Endothelial cell (in vitro differentiated cells): ENCODE measurements around the gene BID. TPM values are rescaled to one million over a fixed set of nuclear protein-coding genes. Genes with fewer than 3 reads are reported as not detected.

ENCODE experiments used
- DNase-seq: peaks from one replicate; pipeline ENCODE4 v3.0.0; 2021; ENCODE audit warnings: low spot score
- H3K27ac Mint-ChIP-seq: one replicate; pipeline ENCODE4 v1.8.0; 2021; ENCODE audit warnings: mixed read lengths, inconsistent platforms; ENCODE audit not compliant: unreplicated experiment
- H3K27me3 Mint-ChIP-seq: one replicate; pipeline ENCODE4 v1.8.0; 2021; ENCODE audit warnings: mild to moderate bottlenecking, moderate library complexity, mixed read lengths, inconsistent platforms; ENCODE audit not compliant: unreplicated experiment
- H3K36me3 Mint-ChIP-seq: one replicate; pipeline ENCODE4 v1.8.0; 2021; ENCODE audit warnings: mild to moderate bottlenecking, low read depth, mixed read lengths, inconsistent platforms; ENCODE audit not compliant: unreplicated experiment
- H3K4me1 Mint-ChIP-seq: one replicate; pipeline ENCODE4 v1.8.0; 2021; ENCODE audit warnings: mild to moderate bottlenecking, mixed read lengths, inconsistent platforms; ENCODE audit not compliant: unreplicated experiment
- H3K4me3 Mint-ChIP-seq: one replicate; pipeline ENCODE4 v1.8.0; 2021; ENCODE audit warnings: mild to moderate bottlenecking, mixed read lengths, inconsistent platforms; ENCODE audit not compliant: unreplicated experiment
- H3K9me3 Mint-ChIP-seq: one replicate; pipeline ENCODE4 v1.8.0; 2021; ENCODE audit warnings: mixed read lengths, inconsistent platforms; ENCODE audit not compliant: unreplicated experiment
- total RNA-seq: library from RNA; stranded (reverse); fragmentation: NEBNext Ultra II Directional; extraction: Animal tissue kit (Norgen Biotek cat#: 25700); gene quantifications from one replicate; pipeline ENCODE4 v1.2.1, GENCODE V29; 2021; ENCODE audit not compliant: unreplicated experiment
- TF ChIP-seq, protein P1 (sequence below): fragments of 200-600 bp; sonication (generic); IDR thresholded peaks from one replicate; pipeline ENCODE4 v1.5.0; 2021; ENCODE audit warnings: antibody characterized with exemption; ENCODE audit not compliant: unreplicated experiment

BID gene
- total RNA-seq, 1 donor from 2014 or later: 32.5 TPM

DNA sequence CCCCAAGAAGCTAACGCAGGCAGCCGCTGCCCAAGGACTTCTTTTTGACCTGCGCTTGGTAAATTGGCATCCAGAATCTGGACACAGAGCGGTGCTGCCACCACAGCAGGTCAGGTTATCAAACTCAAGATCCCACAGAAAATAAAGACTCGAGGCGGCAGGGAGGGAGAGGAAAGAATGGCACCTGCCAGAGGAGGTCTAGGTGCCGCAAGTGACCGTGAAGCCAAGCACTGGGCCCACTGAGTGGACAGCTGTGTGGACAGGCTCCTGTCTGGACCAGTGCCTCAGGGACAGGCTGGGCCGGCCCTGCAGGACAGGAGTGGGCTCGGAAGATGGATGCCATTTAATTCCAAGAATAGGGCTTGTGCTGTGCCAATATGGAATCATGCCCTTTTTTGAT is 27.4 kb downstream of the BID start:
- DNase-seq: no peak
- H3K36me3 Mint-ChIP-seq: peaks cover 6% of the 10 kb centered on the region

DNA sequence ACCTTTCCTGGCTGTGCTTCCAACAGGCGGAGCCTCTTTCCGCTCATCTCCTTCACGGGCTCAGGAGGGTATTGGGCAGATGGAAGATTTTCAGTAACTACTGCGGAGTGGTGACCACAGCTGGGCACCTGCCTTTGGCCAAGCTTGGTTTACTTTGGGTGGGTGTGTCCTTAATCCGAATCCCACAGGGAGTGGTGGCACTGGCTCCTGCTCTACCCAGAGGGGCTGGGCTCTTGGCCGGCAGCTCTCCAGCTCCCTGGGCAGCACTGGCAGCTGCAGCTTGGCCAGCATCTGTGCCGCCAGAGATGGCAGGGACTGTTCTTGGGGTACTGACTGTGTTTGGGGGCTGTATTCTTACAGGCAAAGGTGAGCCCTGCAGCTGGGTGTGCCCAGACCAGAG is 29.8 kb downstream of the BID start:
- peaks cover 8% of the 10 kb centered on the region for H3K4me1 Mint-ChIP-seq
- no peaks in the 10 kb centered on the region for H3K9me3 Mint-ChIP-seq
- peaks cover 11% of the 10 kb centered on the region for H3K36me3 Mint-ChIP-seq
- TF ChIP-seq, protein P1, sequence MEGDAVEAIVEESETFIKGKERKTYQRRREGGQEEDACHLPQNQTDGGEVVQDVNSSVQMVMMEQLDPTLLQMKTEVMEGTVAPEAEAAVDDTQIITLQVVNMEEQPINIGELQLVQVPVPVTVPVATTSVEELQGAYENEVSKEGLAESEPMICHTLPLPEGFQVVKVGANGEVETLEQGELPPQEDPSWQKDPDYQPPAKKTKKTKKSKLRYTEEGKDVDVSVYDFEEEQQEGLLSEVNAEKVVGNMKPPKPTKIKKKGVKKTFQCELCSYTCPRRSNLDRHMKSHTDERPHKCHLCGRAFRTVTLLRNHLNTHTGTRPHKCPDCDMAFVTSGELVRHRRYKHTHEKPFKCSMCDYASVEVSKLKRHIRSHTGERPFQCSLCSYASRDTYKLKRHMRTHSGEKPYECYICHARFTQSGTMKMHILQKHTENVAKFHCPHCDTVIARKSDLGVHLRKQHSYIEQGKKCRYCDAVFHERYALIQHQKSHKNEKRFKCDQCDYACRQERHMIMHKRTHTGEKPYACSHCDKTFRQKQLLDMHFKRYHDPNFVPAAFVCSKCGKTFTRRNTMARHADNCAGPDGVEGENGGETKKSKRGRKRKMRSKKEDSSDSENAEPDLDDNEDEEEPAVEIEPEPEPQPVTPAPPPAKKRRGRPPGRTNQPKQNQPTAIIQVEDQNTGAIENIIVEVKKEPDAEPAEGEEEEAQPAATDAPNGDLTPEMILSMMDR: no peak
- DNase-seq: no peak
- H3K4me3 Mint-ChIP-seq: no peak overlapping the region
- peaks cover 5% of the 10 kb centered on the region for H3K27me3 Mint-ChIP-seq
- no peak overlapping the region for H3K27ac Mint-ChIP-seq

More for the DNA sequence above, 27.4 kb downstream of the BID start:
- Mint-ChIP-seq H3K9me3 (no peaks in the 10 kb centered on the region), H3K4me3 (no peak overlapping the region), H3K27ac (no peak overlapping the region), H3K27me3 (peaks cover 2% of the 10 kb centered on the region), H3K4me1 (peaks cover 8% of the 10 kb centered on the region)
- TF ChIP-seq, protein P1: no peak

DNA sequence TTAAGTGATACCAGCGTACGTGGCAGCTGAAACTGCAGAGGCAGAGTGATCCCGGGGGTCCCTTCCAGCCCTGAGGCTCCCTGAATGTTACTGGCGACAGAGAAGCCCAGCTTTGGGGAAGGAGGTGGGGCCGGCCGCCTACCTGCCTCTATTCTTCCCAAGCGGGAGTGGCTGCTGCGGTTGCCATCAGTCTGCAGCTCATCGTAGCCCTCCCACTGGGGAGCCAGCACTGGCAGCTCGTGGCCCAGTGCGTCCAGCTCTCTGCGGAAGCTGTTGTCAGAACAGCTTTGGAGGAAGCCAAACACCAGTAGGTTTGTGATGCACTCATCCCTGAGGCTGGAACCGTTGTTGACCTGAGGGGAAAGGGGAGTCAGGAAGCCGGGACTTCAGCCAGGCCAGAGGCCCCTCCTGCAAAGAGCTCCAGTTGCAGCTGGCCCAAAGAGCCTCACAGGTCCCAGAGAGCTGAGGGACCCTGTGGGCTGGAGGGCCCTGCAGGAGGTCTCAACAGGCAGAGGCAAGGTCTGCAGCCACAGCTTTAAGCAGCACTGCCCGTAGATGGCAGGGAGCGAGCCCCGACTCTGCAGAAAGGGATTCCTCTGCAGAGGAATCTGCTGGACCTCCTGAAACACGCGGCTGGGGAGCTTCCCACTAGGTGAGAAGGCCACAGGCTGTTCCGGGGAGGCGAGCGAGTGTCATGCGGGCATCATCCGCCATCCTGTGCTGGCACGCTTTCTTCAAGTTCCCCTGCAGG is 30.4 kb downstream of the BID start:
- H3K27ac Mint-ChIP-seq: no peak overlapping the region
- no peak overlapping the region for H3K4me3 Mint-ChIP-seq
- H3K4me1 Mint-ChIP-seq: peaks cover 8% of the 10 kb centered on the region
- no peak for DNase-seq
- no peaks in the 10 kb centered on the region for H3K9me3 Mint-ChIP-seq
- H3K27me3 Mint-ChIP-seq: peaks cover 5% of the 10 kb centered on the region
- TF ChIP-seq, protein P1: no peak
- peaks cover 12% of the 10 kb centered on the region for H3K36me3 Mint-ChIP-seq

DNA sequence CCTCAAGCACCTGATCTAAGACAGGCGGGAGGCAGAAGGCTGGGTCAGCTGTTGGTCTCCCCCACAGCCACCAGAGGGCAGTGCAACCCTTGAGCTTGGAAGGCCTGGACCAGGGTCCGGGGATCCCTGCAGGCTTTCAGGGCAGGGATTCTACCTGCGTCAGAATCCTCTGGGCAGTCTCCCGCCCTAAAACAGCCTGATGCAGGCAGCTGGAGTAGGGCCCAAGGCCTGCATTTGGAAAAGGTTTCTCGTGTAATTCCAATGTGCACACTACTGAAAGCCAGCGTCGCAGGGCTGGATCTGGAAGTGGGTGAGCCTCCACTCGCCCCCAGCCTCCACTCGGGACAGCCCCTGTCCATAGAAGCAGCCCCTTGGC is 31.8 kb downstream of the BID start:
- Mint-ChIP-seq H3K4me3 (no peak overlapping the region), H3K27ac (no peak overlapping the region), H3K36me3 (peaks cover 21% of the 10 kb centered on the region), H3K4me1 (peaks cover 8% of the 10 kb centered on the region), H3K27me3 (peaks cover 5% of the 10 kb centered on the region), H3K9me3 (no peaks in the 10 kb centered on the region)
- TF ChIP-seq, protein P1: peak; percentile 68
- peak; percentile 85 for DNase-seq

DNA sequence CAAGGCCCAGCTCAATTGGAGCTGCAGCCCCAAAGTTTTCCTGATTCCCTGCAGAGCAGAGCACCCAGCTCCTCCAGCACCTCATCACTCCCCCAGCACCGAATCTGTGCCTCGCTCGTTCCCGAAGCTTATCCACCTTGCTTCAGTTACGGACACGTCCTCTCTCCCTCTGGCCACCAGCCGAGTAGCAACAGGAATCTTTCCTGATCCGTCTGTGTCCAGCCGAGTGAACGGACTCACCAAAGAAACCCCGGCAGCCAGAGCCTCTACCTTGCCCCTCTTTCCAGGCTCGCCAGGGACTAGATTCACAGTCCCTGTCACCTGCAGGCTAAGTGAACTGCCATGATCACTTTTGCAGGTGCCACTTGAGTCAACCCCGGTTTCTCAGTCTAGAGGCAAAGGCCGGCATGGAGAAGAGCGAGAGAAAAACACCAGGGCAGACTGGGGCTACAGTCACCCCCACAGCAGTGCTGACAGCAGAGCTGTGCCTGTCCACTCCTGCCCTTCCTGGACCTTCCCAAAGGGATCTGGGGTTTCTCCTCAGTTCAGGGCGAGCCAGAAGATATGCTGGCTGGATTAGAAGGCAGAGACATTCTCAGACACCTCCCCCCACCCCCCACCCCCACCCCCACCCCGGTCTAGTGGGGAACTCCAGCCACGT is 32.3 kb downstream of the BID start:
- Mint-ChIP-seq H3K36me3 (peaks cover 21% of the 10 kb centered on the region), H3K4me1 (peaks cover 8% of the 10 kb centered on the region), H3K27ac (no peak overlapping the region), H3K27me3 (peaks cover 5% of the 10 kb centered on the region), H3K4me3 (no peak overlapping the region), H3K9me3 (no peaks in the 10 kb centered on the region)
- DNase-seq: no peak
- TF ChIP-seq, protein P1: no peak
